GM19193 (cell line): ENCODE results near the gene CMTM4.

Source experiments
- POLR2A ChIP-seq: IDR thresholded peaks from 4 replicates; pipeline ENCODE4 v1.6.1; 2011; ENCODE audit not compliant: insufficient read depth, insufficient read length; ENCODE audit errors: extremely low read depth

Gene CMTM4

DNA sequence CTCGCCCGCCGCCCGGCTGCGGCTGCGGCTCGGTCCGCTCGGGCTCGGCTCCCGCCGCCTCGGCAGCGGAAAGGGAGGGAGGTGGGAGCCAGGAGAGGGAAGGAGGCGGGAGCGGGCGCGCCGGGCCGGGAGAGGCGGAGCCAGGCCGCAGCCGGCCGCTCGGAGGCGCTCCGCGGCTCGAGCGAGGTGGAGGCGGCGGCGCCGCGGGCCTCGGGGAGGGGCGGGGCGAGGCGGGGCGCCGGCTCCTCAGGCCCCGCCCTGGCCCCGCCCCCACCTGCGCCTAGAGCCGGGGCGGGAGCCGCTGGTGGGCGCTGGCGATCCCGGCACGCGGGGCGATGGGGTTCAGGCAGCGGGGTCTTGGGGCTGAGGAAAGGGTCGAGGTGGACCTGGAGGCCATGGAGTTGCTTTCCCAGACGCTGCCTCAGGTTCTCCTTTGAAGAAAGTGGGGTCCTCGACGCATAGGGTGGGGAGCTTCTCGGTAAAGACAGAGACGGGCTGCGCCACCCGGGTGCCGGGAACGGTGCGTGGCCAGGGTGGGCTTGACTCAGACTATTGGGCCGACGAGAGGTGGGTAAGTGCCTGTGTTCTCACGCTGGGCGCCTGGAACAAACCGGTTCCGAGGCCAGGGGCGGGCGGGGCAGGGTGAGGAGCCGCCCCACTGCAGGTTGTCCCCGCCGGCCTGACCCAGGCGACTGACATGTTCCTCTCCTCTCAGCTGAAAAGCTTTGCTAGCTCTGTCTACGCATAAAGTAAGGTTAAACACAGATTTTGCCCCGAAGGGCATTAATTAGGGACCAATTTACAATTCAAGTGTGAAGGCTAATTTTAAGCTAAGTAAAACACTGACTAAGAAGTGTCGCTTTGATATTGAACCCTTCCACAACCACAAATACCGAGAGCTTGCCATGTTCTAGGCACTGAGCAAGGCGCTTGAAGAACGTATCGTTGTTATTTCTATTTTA lies at the start of gene CMTM4:
Gene CMTM4, minus strand, starts transcription at position 75 of the 962 bp plus-strand sequence. CDS start 218 bp downstream, outside the sequence.
- TF ChIP-seq POLR2A, result no peak

DNA sequence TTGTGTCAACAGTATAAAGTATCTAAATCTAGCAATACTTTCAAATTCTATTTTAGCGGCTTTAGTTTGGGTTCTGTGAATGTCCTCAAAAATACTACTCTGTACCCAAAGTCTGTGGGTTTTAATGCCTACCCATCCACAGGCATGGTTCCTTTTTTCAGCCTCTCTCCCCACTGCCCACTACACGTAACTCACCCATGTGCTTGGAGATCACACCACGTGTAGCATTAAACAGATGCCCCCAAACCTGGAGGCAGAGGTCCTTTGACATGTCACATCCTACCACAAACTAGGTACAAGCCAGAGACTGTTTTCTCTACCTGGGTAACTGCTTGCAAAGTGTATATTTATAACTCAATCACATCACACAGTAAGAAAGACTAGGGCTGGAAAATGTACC lies 49.5 kb upstream of the CMTM4 start:
- no peak for TF ChIP-seq POLR2A

DNA sequence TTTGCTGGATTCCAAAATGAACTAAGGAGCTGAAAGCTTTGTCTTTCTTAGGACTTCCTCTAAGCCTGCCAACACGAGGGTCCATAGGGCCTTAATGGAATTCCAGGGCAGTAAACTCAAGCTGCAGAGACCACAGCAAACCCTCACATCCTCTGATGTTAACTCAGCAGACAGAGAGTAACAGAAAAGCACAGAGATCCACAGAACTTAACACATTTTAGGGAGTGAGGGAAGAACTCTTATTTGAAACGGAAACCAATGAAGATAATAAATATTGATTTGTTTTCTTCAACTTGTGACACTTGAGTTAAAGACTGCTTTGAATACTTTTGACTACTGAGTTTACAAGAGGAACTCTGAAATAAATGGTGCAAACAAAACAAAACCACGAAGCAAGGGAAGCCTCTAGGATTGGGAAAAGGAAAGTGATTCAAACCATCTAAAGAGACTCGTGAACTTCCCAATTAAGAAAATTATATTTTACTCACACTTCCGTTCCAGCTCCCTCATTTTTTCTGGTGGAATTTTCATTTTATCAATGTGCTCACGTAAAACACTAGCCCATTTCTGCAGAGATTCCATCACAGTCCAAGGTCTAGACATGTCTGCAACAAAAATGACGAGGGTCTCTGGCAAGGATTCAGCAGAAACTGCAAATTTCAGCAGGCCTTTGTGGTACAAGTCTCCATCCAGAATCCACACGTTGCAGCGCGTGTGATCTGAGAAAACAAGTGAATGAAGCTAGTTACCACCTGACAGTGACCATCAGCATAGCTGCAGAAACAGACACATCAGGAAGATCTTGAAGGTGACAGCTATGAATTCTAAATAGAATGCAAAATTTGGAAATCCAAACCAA lies 45.6 kb upstream of the CMTM4 start:
- no peak for TF ChIP-seq POLR2A

DNA sequence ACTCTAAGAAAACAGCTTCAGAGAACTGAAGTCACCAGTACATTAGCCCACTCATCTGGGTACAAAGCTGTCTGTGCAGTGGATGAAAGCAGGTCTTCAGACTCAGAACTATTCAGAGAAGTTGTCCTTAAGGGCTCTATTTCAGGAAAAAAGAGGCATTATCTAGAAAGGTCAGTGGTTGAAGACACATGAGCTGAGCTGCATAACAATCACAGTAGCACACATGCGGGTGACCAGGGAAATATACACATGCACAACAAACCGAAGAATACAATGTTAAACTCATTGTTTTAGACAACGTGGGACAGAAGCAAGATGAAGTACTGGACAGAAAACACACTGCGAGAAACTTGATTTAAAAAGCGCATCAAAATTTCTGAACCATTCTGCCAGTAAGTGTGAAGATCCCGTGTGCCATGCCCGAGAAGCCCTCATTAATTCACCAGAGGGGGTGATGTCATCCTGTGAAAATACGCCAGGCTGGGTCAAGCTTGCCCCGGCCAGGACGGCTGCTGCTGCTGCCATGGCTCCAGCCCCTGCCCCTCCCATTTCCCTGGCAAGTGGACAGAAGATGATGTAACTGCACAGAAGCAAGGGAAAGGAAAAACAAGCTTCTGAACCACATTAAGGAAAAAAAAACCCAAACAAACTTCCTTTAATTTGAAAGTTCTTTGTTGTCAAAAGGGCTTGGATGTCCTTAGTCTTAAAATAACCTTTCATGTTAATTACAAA lies 44.8 kb upstream of the CMTM4 start:
- TF ChIP-seq POLR2A, result no peak

- TF ChIP-seq POLR2A, result no peak
Observed at GRCh38 chr16:66740533-66740932, 44.0 kb upstream of the CMTM4 start.

GRCh38 chr16:66740010-66740409 lies 43.5 kb upstream of the CMTM4 start:
- TF ChIP-seq POLR2A, result no peak

DNA sequence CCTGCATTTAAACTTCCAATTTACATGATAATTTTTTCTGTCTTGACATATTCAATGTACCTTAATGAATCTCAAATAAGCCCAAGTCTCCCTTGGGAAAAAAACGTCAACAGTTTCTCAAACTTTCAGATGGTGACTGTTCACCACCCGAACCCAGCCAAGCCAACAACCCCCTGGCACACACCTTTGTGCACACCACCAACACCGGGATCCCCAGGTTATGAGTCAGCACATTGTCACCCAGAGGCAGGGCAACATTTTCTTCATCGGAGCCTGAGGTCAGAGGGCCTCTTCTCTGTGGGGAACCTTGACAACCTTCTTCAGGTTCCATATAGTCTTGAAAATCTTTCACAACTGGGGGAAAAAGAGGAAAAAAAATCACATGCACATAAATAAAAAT lies 39.3 kb upstream of the CMTM4 start:
- TF ChIP-seq POLR2A, result no peak

DNA sequence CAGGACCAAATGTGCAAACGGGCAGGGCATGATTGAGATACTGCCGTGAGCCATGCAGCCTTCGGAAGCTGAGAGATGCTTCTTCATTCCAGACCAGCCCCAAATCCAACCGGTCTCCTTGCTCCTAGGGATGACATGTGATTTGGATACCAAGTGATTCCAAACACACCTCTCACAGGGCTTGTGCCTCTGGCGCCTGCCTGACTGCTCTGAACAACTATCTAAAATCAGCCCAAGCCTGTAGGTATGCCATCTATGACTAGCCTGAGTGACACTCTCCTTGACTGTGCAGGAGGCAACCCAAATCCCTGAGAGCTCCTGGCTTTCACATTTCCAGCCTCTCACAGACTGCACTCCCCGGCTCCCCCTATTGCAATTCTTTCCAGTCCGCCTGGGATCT lies 34.6 kb upstream of the CMTM4 start:
- no peak for TF ChIP-seq POLR2A

DNA sequence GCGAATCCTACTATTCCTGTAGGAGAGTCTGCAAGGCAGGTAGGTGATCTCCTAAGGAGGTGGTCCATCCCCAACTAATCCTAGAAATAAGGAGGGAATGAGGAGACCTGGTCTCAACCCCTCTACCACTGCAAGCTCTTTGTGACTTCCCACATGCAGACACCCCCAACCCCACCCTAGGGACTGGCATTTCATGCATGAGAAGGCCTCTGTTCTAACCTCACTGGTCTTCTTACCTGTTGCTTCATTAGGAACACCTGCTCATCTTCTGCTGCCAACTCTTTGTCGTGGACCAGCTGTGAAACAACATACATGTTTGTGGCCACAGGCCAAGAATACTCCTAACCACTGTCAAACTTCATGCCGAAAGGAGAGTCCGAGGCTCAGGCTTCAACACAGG lies 32.3 kb upstream of the CMTM4 start:
- TF ChIP-seq POLR2A, result no peak

DNA sequence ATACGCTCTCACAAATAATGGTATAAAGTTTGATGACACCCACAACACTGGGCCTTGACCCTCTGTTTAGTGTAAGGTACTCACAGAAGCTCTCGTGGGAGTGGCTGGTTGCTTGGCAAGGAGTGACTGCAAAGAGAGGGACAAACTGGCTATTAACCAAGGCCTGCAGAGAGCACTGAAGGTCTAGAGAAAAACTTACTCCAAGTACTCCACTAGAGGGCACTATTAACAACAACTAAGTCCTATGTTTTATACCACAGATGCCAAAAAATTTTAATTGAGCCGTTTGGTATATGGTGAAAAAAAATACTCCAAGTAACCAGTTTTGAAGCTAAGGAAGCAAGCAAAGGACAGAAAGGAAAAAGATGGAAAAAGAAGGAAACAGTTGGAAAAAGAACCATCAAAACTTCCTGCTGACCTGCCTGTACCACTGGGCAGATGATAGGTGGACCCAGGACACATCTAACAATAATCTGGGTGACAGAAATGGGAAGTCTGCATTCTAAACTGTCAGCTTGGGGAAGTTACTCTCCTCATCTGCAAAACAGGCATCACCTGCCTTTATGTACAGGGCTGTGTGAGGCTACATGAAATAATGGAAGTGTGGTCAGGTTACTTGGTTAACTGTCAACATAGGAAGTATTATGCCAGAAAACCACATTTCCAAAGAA lies 31.7 kb upstream of the CMTM4 start:
- no peak for TF ChIP-seq POLR2A

- TF ChIP-seq POLR2A, result no peak
Observed at GRCh38 chr16:66720766-66721165, 24.2 kb upstream of the CMTM4 start.

GRCh38 chr16:66719246-66719645 lies 22.7 kb upstream of the CMTM4 start:
- no peak for TF ChIP-seq POLR2A

GRCh38 chr16:66717776-66718175 lies 21.2 kb upstream of the CMTM4 start:
- no peak for TF ChIP-seq POLR2A

DNA sequence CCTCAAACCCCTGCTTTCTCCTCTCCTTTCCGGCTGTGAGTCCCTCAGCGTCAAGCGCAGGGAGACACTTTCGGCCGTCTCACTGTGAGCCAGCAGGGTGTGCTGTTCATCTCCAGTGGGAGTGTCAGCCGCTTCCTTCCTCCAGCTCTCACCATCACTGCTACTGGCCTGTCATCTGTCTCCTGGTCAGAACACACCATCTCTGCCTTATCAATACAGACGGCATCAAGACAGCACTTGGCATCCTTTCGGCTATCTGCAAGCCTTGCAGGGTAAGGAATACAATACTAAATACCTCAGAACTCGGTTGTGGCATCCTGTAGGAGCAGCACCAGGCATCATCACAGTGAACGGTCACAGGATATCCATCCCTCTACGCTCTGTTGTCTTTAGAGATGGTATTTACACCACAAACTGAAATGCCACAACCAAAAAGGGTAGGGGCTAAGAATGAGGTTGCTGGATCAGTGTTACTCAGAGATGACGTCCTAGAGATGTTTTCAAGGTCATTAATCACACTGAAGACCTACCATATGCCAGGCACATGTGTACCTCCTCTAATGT lies 20.7 kb upstream of the CMTM4 start:
- TF ChIP-seq POLR2A, result no peak
